Calu3 (cell line): ENCODE data around the gene CATSPERB. TPM values are rescaled to one million over a fixed set of nuclear protein-coding genes. Genes with fewer than 3 reads are reported as not detected.
"Not testable (repeated sequence)": the region's sequence is repeated elsewhere in the genome, so short reads cannot be mapped to it uniquely, and the experiment has no call there.

ENCODE experiments used
- BruUV-seq: library from RNA; stranded (reverse); fragments of 400-500 nt; replicated peaks from 2 replicates; lab custom pipeline; 2021; lab: Mats Ljungman, UMichigan
- CTCF ChIA-PET: fragments of 300-600 bp; sonication (Branson Sonifier 250); formaldehyde crosslinking; loops from one replicate; lab custom pipeline; 2022; ENCODE audit warnings: antibody characterized with exemption; lab: Charles Lee
- DNase-seq: peaks from one replicate; pipeline ENCODE4 v3.0.0; 2022
- H3K27ac Mint-ChIP-seq: one replicate; pipeline ENCODE4 v1.8.0; 2022; ENCODE audit warnings: mixed read lengths; ENCODE audit not compliant: unreplicated experiment
- H3K27me3 Mint-ChIP-seq: one replicate; pipeline ENCODE4 v1.8.0; 2022; ENCODE audit warnings: mixed read lengths; ENCODE audit not compliant: unreplicated experiment
- H3K36me3 Mint-ChIP-seq: one replicate; pipeline ENCODE4 v1.8.0; 2022; ENCODE audit warnings: mild to moderate bottlenecking, moderate library complexity, mixed read lengths; ENCODE audit not compliant: insufficient read depth, unreplicated experiment
- H3K4me1 Mint-ChIP-seq: one replicate; pipeline ENCODE4 v1.8.0; 2022; ENCODE audit warnings: mild to moderate bottlenecking, low read depth, mixed read lengths; ENCODE audit not compliant: unreplicated experiment
- H3K4me3 Mint-ChIP-seq: one replicate; pipeline ENCODE4 v1.8.0; 2022; ENCODE audit warnings: mild to moderate bottlenecking, low read depth, moderate library complexity, mixed read lengths; ENCODE audit not compliant: unreplicated experiment
- H3K9me3 Mint-ChIP-seq: one replicate; pipeline ENCODE4 v1.8.0; 2022; ENCODE audit warnings: low read depth, mixed read lengths; ENCODE audit not compliant: unreplicated experiment
- CTCF ChIP-seq: fragments of 200-600 bp; IDR thresholded peaks from one replicate; pipeline ENCODE4 v1.8.0; 2022; ENCODE audit warnings: antibody characterized with exemption; ENCODE audit not compliant: unreplicated experiment
- intact Hi-C: fragments of 100-400 bp; cut with micrococcal nuclease; formaldehyde crosslinking; loops from one replicate; pipeline ENCODE4 v1.10.0; 2022; ENCODE audit not compliant: unreplicated experiment
- total RNA-seq: library from RNA; stranded (reverse); gene quantifications from 2 replicates; pipeline ENCODE4 v1.2.3, GENCODE V29; 2022

The CATSPERB gene
- total RNA-seq, 1 experiment from 2014 or later, result 10.2 TPM

GRCh38 chr14:91689608-91690007 is 42.3 kb downstream of the CATSPERB start:
- H3K36me3 Mint-ChIP-seq, result no peaks in the 10 kb centered on the region
- no peak overlapping the region for H3K4me3 Mint-ChIP-seq
- no peak overlapping the region for H3K27ac Mint-ChIP-seq
- CTCF ChIA-PET, result no interaction called here
- intact Hi-C loops, result no loop called here
- no TSS peak for BruUV-seq
- no peak for TF ChIP-seq CTCF
- no peak for DNase-seq
- H3K4me1 Mint-ChIP-seq, result no peaks in the 10 kb centered on the region
- H3K9me3 Mint-ChIP-seq, result peaks cover 2% of the 10 kb centered on the region
- no peaks in the 10 kb centered on the region for H3K27me3 Mint-ChIP-seq

GRCh38 chr14:91687436-91687835 is 44.5 kb downstream of the CATSPERB start:
- BruUV-seq, H3K27me3 Mint-ChIP-seq, intact Hi-C loops, H3K36me3 Mint-ChIP-seq, H3K4me3 Mint-ChIP-seq, H3K27ac Mint-ChIP-seq, DNase-seq, H3K9me3 Mint-ChIP-seq, H3K4me1 Mint-ChIP-seq, CTCF ChIA-PET: not testable (repeated sequence)

GRCh38 chr14:91685600-91685999 is 46.3 kb downstream of the CATSPERB start:
- intact Hi-C loops, result no loop called here
- Mint-ChIP-seq H3K4me3 (no peak overlapping the region), H3K27me3 (no peaks in the 10 kb centered on the region), H3K27ac (no peak overlapping the region), H3K36me3 (no peaks in the 10 kb centered on the region), H3K4me1 (no peaks in the 10 kb centered on the region), H3K9me3 (peaks cover 2% of the 10 kb centered on the region)
- TF ChIP-seq CTCF, result no peak
- no peak for DNase-seq
- no TSS peak for BruUV-seq
- CTCF ChIA-PET, result no interaction called here

- Mint-ChIP-seq H3K36me3 (no peaks in the 10 kb centered on the region), H3K9me3 (no peaks in the 10 kb centered on the region), H3K4me1 (no peaks in the 10 kb centered on the region), H3K4me3 (no peak overlapping the region), H3K27ac (no peak overlapping the region), H3K27me3 (no peaks in the 10 kb centered on the region)
- TF ChIP-seq CTCF, result no peak
- no peak for DNase-seq
- no TSS peak for BruUV-seq
- intact Hi-C loops, result no loop called here
- CTCF ChIA-PET, result no interaction called here
Measured at GRCh38 chr14:91681893-91682563, 49.9 kb downstream of the CATSPERB start.

- TF ChIP-seq CTCF, result no peak
- no peaks in the 10 kb centered on the region for H3K4me1 Mint-ChIP-seq
- DNase-seq, result no peak
- CTCF ChIA-PET, result no interaction called here
- no peak overlapping the region for H3K27ac Mint-ChIP-seq
- H3K4me3 Mint-ChIP-seq, result no peak overlapping the region
- H3K36me3 Mint-ChIP-seq, result no peaks in the 10 kb centered on the region
- H3K9me3 Mint-ChIP-seq, result no peaks in the 10 kb centered on the region
- intact Hi-C loops, result no loop called here
- H3K27me3 Mint-ChIP-seq, result no peaks in the 10 kb centered on the region
- BruUV-seq, result no TSS peak
Measured at GRCh38 chr14:91681118-91681517, 50.8 kb downstream of the CATSPERB start.
